Activated T-cell treated with anti-CD3 and anti-CD28 coated beads for 24 hours (primary cell): ENCODE results near the gene OR52M1.

ENCODE experiments used
- DNase-seq: peaks from one replicate; pipeline ENCODE4 v3.0.0-alpha.2; 2020; ENCODE audit warnings: low read depth

Gene OR52M1

GRCh38 chr11:4569075-4569474, 24.1 kb downstream of the OR52M1 start:
- no peak for DNase-seq

- DNase-seq, result no peak
Observed at GRCh38 chr11:4576880-4577279, 31.9 kb downstream of the OR52M1 start.

GRCh38 chr11:4577761-4578160, 32.8 kb downstream of the OR52M1 start:
- DNase-seq, result no peak

GRCh38 chr11:4578624-4579023, 33.6 kb downstream of the OR52M1 start:
- no peak for DNase-seq

- no peak for DNase-seq
Observed at GRCh38 chr11:4580124-4580523, 35.1 kb downstream of the OR52M1 start.

- DNase-seq, result no peak
Observed at GRCh38 chr11:4581443-4581842, 36.5 kb downstream of the OR52M1 start, which contains the start of gene OR52I2. OR52I2 (plus strand) TSS chr11:4581743.

GRCh38 chr11:4589017-4589416, 44.0 kb downstream of the OR52M1 start:
- DNase-seq, result no peak

GRCh38 chr11:4593739-4594138, 48.7 kb downstream of the OR52M1 start, which contains the start of gene OR52I1:
OR52I1 (plus strand) TSS chr11:4594039; CDS start chr11:4594039, 0 bp downstream.
- no peak for DNase-seq
